ENCODE data around the gene BICD1.

The BICD1 gene

GRCh38 chr12:32198555-32198954 lies 91.9 kb downstream of the BICD1 start:
- Histone ChIP-seq H3K9me3 (ENCODE audit: low read length) (no peaks in the 10 kb centered on the region), H3K36me3 (ENCODE audit: insufficient read depth, low read length) (no peaks in the 10 kb centered on the region), H3K27me3 (ENCODE audit: control insufficient read depth in 1 of 2, insufficient read depth in 2 of 2, low read length in 2 of 2) (no peaks in the 10 kb centered on the region), H3K4me1 (ENCODE audit: insufficient read depth, low read length) (no peaks in the 10 kb centered on the region), H3K4me3 (ENCODE audit: low read depth in 1 of 2, low read length in 2 of 2) (no peak overlapping the region), H3K9ac (ENCODE audit: low read length) (no peak overlapping the region), H3K27ac (ENCODE audit: low read depth, low read length) (no peak overlapping the region)

GRCh38 chr12:32201096-32201495 lies 94.4 kb downstream of the BICD1 start:
- Histone ChIP-seq H3K27ac (ENCODE audit: low read depth, low read length) (no peak overlapping the region), H3K36me3 (ENCODE audit: insufficient read depth, low read length) (no peaks in the 10 kb centered on the region), H3K9me3 (ENCODE audit: low read length) (no peaks in the 10 kb centered on the region), H3K9ac (ENCODE audit: low read length) (no peak overlapping the region), H3K4me1 (ENCODE audit: insufficient read depth, low read length) (no peaks in the 10 kb centered on the region), H3K27me3 (ENCODE audit: control insufficient read depth in 1 of 2, insufficient read depth in 2 of 2, low read length in 2 of 2) (no peaks in the 10 kb centered on the region), H3K4me3 (ENCODE audit: low read depth in 1 of 2, low read length in 2 of 2) (no peak overlapping the region)

GRCh38 chr12:32201976-32202375 lies 95.3 kb downstream of the BICD1 start:
- Histone ChIP-seq H3K4me1 (ENCODE audit: insufficient read depth, low read length) (no peaks in the 10 kb centered on the region), H3K27me3 (ENCODE audit: control insufficient read depth in 1 of 2, insufficient read depth in 2 of 2, low read length in 2 of 2) (no peaks in the 10 kb centered on the region), H3K9me3 (ENCODE audit: low read length) (no peaks in the 10 kb centered on the region), H3K4me3 (ENCODE audit: low read depth in 1 of 2, low read length in 2 of 2) (no peak overlapping the region), H3K36me3 (ENCODE audit: insufficient read depth, low read length) (no peaks in the 10 kb centered on the region), H3K9ac (ENCODE audit: low read length) (no peak overlapping the region), H3K27ac (ENCODE audit: low read depth, low read length) (no peak overlapping the region)

GRCh38 chr12:32205731-32206130 lies 99.1 kb downstream of the BICD1 start:
- no peak overlapping the region for H3K9ac ChIP-seq (ENCODE audit: low read length)

GRCh38 chr12:32208355-32208754 lies 101.7 kb downstream of the BICD1 start:
- H3K9me3 ChIP-seq (ENCODE audit: low read length) = no peaks in the 10 kb centered on the region
- no peak overlapping the region for H3K27ac ChIP-seq (ENCODE audit: low read depth, low read length)
- H3K4me1 ChIP-seq (ENCODE audit: insufficient read depth, low read length) = peaks cover 9% of the 10 kb centered on the region
- no peak overlapping the region for H3K4me3 ChIP-seq (ENCODE audit: low read depth in 1 of 2, low read length in 2 of 2)
- no peaks in the 10 kb centered on the region for H3K27me3 ChIP-seq (ENCODE audit: control insufficient read depth in 1 of 2, insufficient read depth in 2 of 2, low read length in 2 of 2)
- H3K36me3 ChIP-seq (ENCODE audit: insufficient read depth, low read length) = no peaks in the 10 kb centered on the region
- no peak overlapping the region for H3K9ac ChIP-seq (ENCODE audit: low read length)

More at GRCh38 chr12:32205731-32206130, 99.1 kb downstream of the BICD1 start:
- Histone ChIP-seq H3K4me3 (ENCODE audit: low read depth in 1 of 2, low read length in 2 of 2) (no peak overlapping the region), H3K27ac (ENCODE audit: low read depth, low read length) (no peak overlapping the region), H3K27me3 (ENCODE audit: control insufficient read depth in 1 of 2, insufficient read depth in 2 of 2, low read length in 2 of 2) (no peaks in the 10 kb centered on the region), H3K36me3 (ENCODE audit: insufficient read depth, low read length) (no peaks in the 10 kb centered on the region), H3K4me1 (ENCODE audit: insufficient read depth, low read length) (no peaks in the 10 kb centered on the region), H3K9me3 (ENCODE audit: low read length) (no peaks in the 10 kb centered on the region)

- Histone ChIP-seq H3K4me1 (ENCODE audit: insufficient read depth, low read length) (peaks cover 9% of the 10 kb centered on the region), H3K27ac (ENCODE audit: low read depth, low read length) (no peak overlapping the region), H3K27me3 (ENCODE audit: control insufficient read depth in 1 of 2, insufficient read depth in 2 of 2, low read length in 2 of 2) (no peaks in the 10 kb centered on the region), H3K9ac (ENCODE audit: low read length) (no peak overlapping the region), H3K9me3 (ENCODE audit: low read length) (no peaks in the 10 kb centered on the region), H3K4me3 (ENCODE audit: low read depth in 1 of 2, low read length in 2 of 2) (no peak overlapping the region), H3K36me3 (ENCODE audit: insufficient read depth, low read length) (peaks cover 2% of the 10 kb centered on the region)
These were observed 104.6 kb downstream of the BICD1 start for GRCh38 chr12:32211066-32211899.

- H3K27me3 ChIP-seq (ENCODE audit: control insufficient read depth in 1 of 2, insufficient read depth in 2 of 2, low read length in 2 of 2) = no peaks in the 10 kb centered on the region
- H3K9ac ChIP-seq (ENCODE audit: low read length) = no peak overlapping the region
- peaks cover 9% of the 10 kb centered on the region for H3K4me1 ChIP-seq (ENCODE audit: insufficient read depth, low read length)
- H3K27ac ChIP-seq (ENCODE audit: low read depth, low read length) = no peak overlapping the region
- H3K36me3 ChIP-seq (ENCODE audit: insufficient read depth, low read length) = peaks cover 8% of the 10 kb centered on the region
- H3K4me3 ChIP-seq (ENCODE audit: low read depth in 1 of 2, low read length in 2 of 2) = no peak overlapping the region
- H3K9me3 ChIP-seq (ENCODE audit: low read length) = no peaks in the 10 kb centered on the region
These were observed 105.2 kb downstream of the BICD1 start for GRCh38 chr12:32211900-32212156.

GRCh38 chr12:32214723-32215122 lies 108.1 kb downstream of the BICD1 start:
- no peak overlapping the region for H3K27ac ChIP-seq (ENCODE audit: low read depth, low read length)
- peaks cover 9% of the 10 kb centered on the region for H3K4me1 ChIP-seq (ENCODE audit: insufficient read depth, low read length)
- peaks cover 12% of the 10 kb centered on the region for H3K36me3 ChIP-seq (ENCODE audit: insufficient read depth, low read length)
- H3K9me3 ChIP-seq (ENCODE audit: low read length) = no peaks in the 10 kb centered on the region
- H3K4me3 ChIP-seq (ENCODE audit: low read depth in 1 of 2, low read length in 2 of 2) = no peak overlapping the region
- H3K9ac ChIP-seq (ENCODE audit: low read length) = no peak overlapping the region
- no peaks in the 10 kb centered on the region for H3K27me3 ChIP-seq (ENCODE audit: control insufficient read depth in 1 of 2, insufficient read depth in 2 of 2, low read length in 2 of 2)

- Histone ChIP-seq H3K4me1 (ENCODE audit: insufficient read depth, low read length) (no peaks in the 10 kb centered on the region), H3K36me3 (ENCODE audit: insufficient read depth, low read length) (peaks cover 12% of the 10 kb centered on the region), H3K4me3 (ENCODE audit: low read depth in 1 of 2, low read length in 2 of 2) (no peak overlapping the region), H3K27ac (ENCODE audit: low read depth, low read length) (no peak overlapping the region), H3K27me3 (ENCODE audit: control insufficient read depth in 1 of 2, insufficient read depth in 2 of 2, low read length in 2 of 2) (no peaks in the 10 kb centered on the region), H3K9me3 (ENCODE audit: low read length) (no peaks in the 10 kb centered on the region), H3K9ac (ENCODE audit: low read length) (no peak overlapping the region)
These were observed 111.0 kb downstream of the BICD1 start for GRCh38 chr12:32217354-32218310.

- Histone ChIP-seq H3K9ac (ENCODE audit: low read length) (no peak overlapping the region), H3K4me3 (ENCODE audit: low read depth in 1 of 2, low read length in 2 of 2) (no peak overlapping the region), H3K27me3 (ENCODE audit: control insufficient read depth in 1 of 2, insufficient read depth in 2 of 2, low read length in 2 of 2) (no peaks in the 10 kb centered on the region), H3K36me3 (ENCODE audit: insufficient read depth, low read length) (no peaks in the 10 kb centered on the region), H3K27ac (ENCODE audit: low read depth, low read length) (no peak overlapping the region), H3K4me1 (ENCODE audit: insufficient read depth, low read length) (no peaks in the 10 kb centered on the region), H3K9me3 (ENCODE audit: low read length) (no peaks in the 10 kb centered on the region)
These were observed 117.3 kb downstream of the BICD1 start for GRCh38 chr12:32223941-32224340.

- Histone ChIP-seq H3K27ac (ENCODE audit: low read depth, low read length) (no peak overlapping the region), H3K9ac (ENCODE audit: low read length) (no peak overlapping the region), H3K4me3 (ENCODE audit: low read depth in 1 of 2, low read length in 2 of 2) (no peak overlapping the region), H3K36me3 (ENCODE audit: insufficient read depth, low read length) (no peaks in the 10 kb centered on the region), H3K4me1 (ENCODE audit: insufficient read depth, low read length) (no peaks in the 10 kb centered on the region), H3K27me3 (ENCODE audit: control insufficient read depth in 1 of 2, insufficient read depth in 2 of 2, low read length in 2 of 2) (no peaks in the 10 kb centered on the region), H3K9me3 (ENCODE audit: low read length) (no peaks in the 10 kb centered on the region)
These were observed 120.1 kb downstream of the BICD1 start for GRCh38 chr12:32226768-32227167.
